HepG2 (cell line): ENCODE results near the gene EEF2. TPM values are rescaled to one million over a fixed set of nuclear protein-coding genes. Genes with fewer than 3 reads are reported as not detected.

Experiments used
- ATAC-seq: fragments of 200-7000 bp; cut with Tn5 transposase; 3 replicates; pipeline ENCODE4 v1.9.1; 2020; ENCODE audit warnings: mild to moderate bottlenecking, moderate library complexity
- BruUV-seq: library from RNA; stranded (reverse); fragments of 400-500 nt; replicated peaks from 2 replicates; lab custom pipeline; 2021; lab: Mats Ljungman, UMichigan
- CTCF ChIA-PET: fragments of 300-600 bp; formaldehyde crosslinking; extraction: SDS; loops from one replicate; lab custom pipeline; 2021; ENCODE audit warnings: low total read pairs, inconsistent platforms, low intra/inter-chr PET ratio; lab: Yijun Ruan, JAX
- POLR2A ChIA-PET: fragments of 350-600 bp; sonication (Branson Sonifier 250); formaldehyde crosslinking; loops from one replicate; lab custom pipeline; 2020; ENCODE audit warnings: antibody characterized with exemption, inconsistent platforms; lab: Yijun Ruan, JAX
- DNase-seq: peaks from one replicate; pipeline ENCODE4 v3.0.0-alpha.2; 2015; ENCODE audit warnings: low spot score
- FAIRE-seq: peaks from 3 replicates; lab custom pipeline; 2011; peaks lifted over from hg19 to GRCh38; lab: Jason Lieb, UNC
- H2AFZ ChIP-seq: one replicate; pipeline ENCODE4 v1.6.1; 2011; ENCODE audit warnings: low read length, inconsistent platforms
- H3K27ac ChIP-seq: fragments of 300-600 bp; 3 replicates; pipeline ENCODE4 v1.8.0; 2011; ENCODE audit warnings: mixed run types, mild to moderate bottlenecking, mixed read lengths, low read length, inconsistent platforms; ENCODE audit not compliant: insufficient read depth; ENCODE audit errors: extremely low read length
- H3K27me3 ChIP-seq, 2 experiments: fragments of 200-600 bp in 1 of 2; 2 replicates in 1 of 2; 3 replicates in 1 of 2; pipeline versions ENCODE4 v1.6.0 to v1.8.0; 2011; ENCODE audit warnings: low read length in 2 of 2, mild to moderate bottlenecking in 2 of 2, moderate library complexity in 2 of 2, inconsistent platforms in 1 of 2; ENCODE audit not compliant: insufficient read depth in 2 of 2, control insufficient read depth in 1 of 2
- H3K36me3 ChIP-seq, 2 experiments: fragments of 200-600 bp in 1 of 2; replicated peaks in 1 of 2; 2 replicates in 1 of 2; 3 replicates in 1 of 2; pipeline versions ENCODE4 v1.5.1 to v1.8.0; 2011; ENCODE audit warnings: low read length in 2 of 2, inconsistent platforms in 1 of 2; ENCODE audit not compliant: insufficient read depth in 2 of 2, control insufficient read depth in 1 of 2
- H3K4me1 ChIP-seq: 2 replicates; pipeline ENCODE4 v1.5.1; 2012; ENCODE audit warnings: low read length, inconsistent platforms; ENCODE audit not compliant: insufficient read depth
- H3K4me2 ChIP-seq: 2 replicates; pipeline ENCODE4 v1.6.0; 2011; ENCODE audit warnings: low read depth, low read length, inconsistent platforms
- H3K4me3 ChIP-seq, 3 experiments: fragments of 200-600 bp in 1 of 3; sonication (generic), shearing (Covaris generic) in 1 of 3; replicated peaks in 1 of 3; 2 replicates each; pipeline ENCODE4 v1.5.1; 2011 to 2016; ENCODE audit warnings: low read length in 3 of 3, inconsistent platforms in 2 of 3, low read depth in 2 of 3, mild to moderate bottlenecking in 2 of 3, control low read depth in 1 of 3, mixed read lengths in 1 of 3; ENCODE audit not compliant: insufficient read depth in 1 of 3
- H3K79me2 ChIP-seq: one replicate; pipeline ENCODE4 v1.6.1; 2011; ENCODE audit warnings: low read length, inconsistent platforms; ENCODE audit not compliant: insufficient read depth
- H3K9ac ChIP-seq: 2 replicates; pipeline ENCODE4 v1.6.0; 2011; ENCODE audit warnings: mild to moderate bottlenecking, low read depth, low read length, inconsistent platforms; ENCODE audit not compliant: insufficient read depth
- H3K9me3 ChIP-seq: 2 replicates; pipeline ENCODE4 v1.5.1; 2012; ENCODE audit warnings: mild to moderate bottlenecking, low read length
- H4K20me1 ChIP-seq: 2 replicates; pipeline ENCODE4 v1.6.0; 2011; ENCODE audit warnings: inconsistent platforms, mild to moderate bottlenecking, low read length, moderate library complexity; ENCODE audit not compliant: insufficient read depth
- AGO2 ChIP-seq: fragments of 200-400 bp; formaldehyde crosslinking; optimal IDR thresholded peaks from 2 replicates; pipeline ENCODE3; 2017; ENCODE audit warnings: mild to moderate bottlenecking, low read depth, low read length, moderate library complexity
- AKAP8 ChIP-seq: sonication (generic); formaldehyde crosslinking; IDR thresholded peaks from 2 replicates; pipeline ENCODE4 v1.5.1; 2020; ENCODE audit warnings: mild to moderate bottlenecking, missing genetic modification reagents
- ATF5 ChIP-seq: sonication (generic); formaldehyde crosslinking; IDR thresholded peaks from 2 replicates; pipeline ENCODE4 v1.4.0; 2020; ENCODE audit warnings: mild to moderate bottlenecking, low read depth, missing genetic modification reagents
- EEA1 ChIP-seq: sonication (generic); formaldehyde crosslinking; IDR thresholded peaks from 2 replicates; pipeline ENCODE4 v1.5.1; 2020; ENCODE audit warnings: mild to moderate bottlenecking, missing genetic modification reagents, borderline replicate concordance
- ELF1 ChIP-seq: sonication (generic); formaldehyde crosslinking; IDR thresholded peaks from 2 replicates; pipeline ENCODE4 v1.4.0; 2020; ENCODE audit warnings: missing genetic modification reagents
- MTA1 ChIP-seq: sonication (generic); formaldehyde crosslinking; IDR thresholded peaks from 2 replicates; pipeline ENCODE4 v1.4.0; 2020; ENCODE audit warnings: missing genetic modification reagents, mild to moderate bottlenecking, borderline replicate concordance
- NFE2 ChIP-seq: sonication (generic); formaldehyde crosslinking; IDR thresholded peaks from 2 replicates; pipeline ENCODE4 v1.4.0; 2020; ENCODE audit warnings: missing genetic modification reagents
- NKX3-1 ChIP-seq: sonication (generic); formaldehyde crosslinking; IDR thresholded peaks from 2 replicates; pipeline ENCODE4 v1.5.0; 2020; ENCODE audit warnings: missing genetic modification reagents
- PPARG ChIP-seq: conservative IDR thresholded peaks from 2 replicates; pipeline ENCODE4 v1.6.1; 2016; ENCODE audit warnings: missing biosample characterization, missing genetic modification reagents
- REXO4 ChIP-seq: sonication (generic); formaldehyde crosslinking; IDR thresholded peaks from 2 replicates; pipeline ENCODE4 v1.8.0; 2022; ENCODE audit warnings: missing genetic modification reagents, mild to moderate bottlenecking, borderline replicate concordance
- STAG1 ChIP-seq: sonication (generic); formaldehyde crosslinking; IDR thresholded peaks from 2 replicates; pipeline ENCODE4 v1.4.0; 2020; ENCODE audit warnings: missing genetic modification reagents
- TGIF2 ChIP-seq: IDR thresholded peaks from 2 replicates; pipeline ENCODE4 v1.6.1; 2016; ENCODE audit warnings: control low read depth, missing compliant biosample characterization
- ZBTB34 ChIP-seq: sonication (generic); formaldehyde crosslinking; IDR thresholded peaks from 2 replicates; pipeline ENCODE4 v1.8.0; 2022; ENCODE audit warnings: mild to moderate bottlenecking, missing genetic modification reagents
- ZNF546 ChIP-seq: sonication (generic); formaldehyde crosslinking; conservative IDR thresholded peaks from 2 replicates; pipeline ENCODE4 v1.8.1; 2023; ENCODE audit warnings: mild to moderate bottlenecking, missing genetic modification reagents
- ZNF572 ChIP-seq: sonication (generic); formaldehyde crosslinking; IDR thresholded peaks from 2 replicates; pipeline ENCODE4 v1.5.1; 2020; ENCODE audit warnings: mild to moderate bottlenecking, missing genetic modification reagents
- ZNF720 ChIP-seq: sonication (generic); formaldehyde crosslinking; IDR thresholded peaks from 2 replicates; pipeline ENCODE4 v1.4.0; 2020; ENCODE audit warnings: missing genetic modification reagents
- WGBS: methylation state at CpG from one replicate; pipeline ENCODE4 v1.1.6; 2017; ENCODE audit warnings: low lambda C conversion rate; 5-methylcytosine and 5-hydroxymethylcytosine counted together
- in situ Hi-C: cut with HindIII; loops from 2 replicates; pipeline ENCODE4 v1.10.0; 2017; ENCODE audit warnings: low pct_unique_long_range_greater_than_20kb; ENCODE audit not compliant: extremely low pct_ligation_motif_present
- intact Hi-C: fragments of 100-400 bp; cut with micrococcal nuclease; formaldehyde crosslinking; loops from one replicate; pipeline ENCODE4 v1.10.0; 2022; ENCODE audit not compliant: unreplicated experiment
- polyA plus RNA-seq, 8 experiments: library from polyadenylated mRNA; depleted of rRNA in 3 of 8; stranded (reverse) in 7 of 8; unstranded in 1 of 8; fragments of >200 nt; fragmentation: Illumina TruSeq in 4 of 8; extraction: Trizol in 4 of 8; gene quantifications; 2 replicates each; pipeline versions ENCODE4 v1.2.1 to v1.2.3, GENCODE V29; 2011 to 2016; ENCODE audit warnings: low read depth in 4 of 8, missing spikeins in 1 of 8, mixed read lengths in 1 of 8; ENCODE audit not compliant: insufficient read depth in 1 of 8
- total RNA-seq, 5 experiments: library from RNA; depleted of rRNA; stranded (reverse); fragments of >200 nt; fragmentation: Illumina TruSeq; extraction: Trizol; gene quantifications; 2 replicates each; pipeline ENCODE4 v1.2.3, GENCODE V29; 2016; ENCODE audit warnings: low read depth in 1 of 5

The EEF2 gene
- total and polyA plus RNA-seq, 2 of the 13 experiments (the other 11 are each of a cell fraction or from before 2014, with no cell fraction given), result 1,441 to 1,777 TPM

GRCh38 chr19:4029247-4029614 is 44.0 kb upstream of the EEF2 start:
- no TSS peak for BruUV-seq
- H3K79me2 ChIP-seq, result no peaks in the 10 kb centered on the region
- intact Hi-C loops (no loop called here), in situ Hi-C loops (no loop called here)
- no peaks in the 10 kb centered on the region for H3K9me3 ChIP-seq
- DNase-seq, result no peak
- ATAC-seq, result no peak
- H2AFZ ChIP-seq, result no peak overlapping the region
- no peak overlapping the region for H3K4me3 ChIP-seq
- POLR2A ChIA-PET, result no interaction called here
- no peak overlapping the region for H3K27ac ChIP-seq
- H3K4me2 ChIP-seq, result no peak overlapping the region
- peaks cover 10 to 24% of the 10 kb centered on the region in 2 experiments; a peak in 4 of 5 replicates for H3K36me3 ChIP-seq
- H3K4me1 ChIP-seq, result no peaks in the 10 kb centered on the region
- no peak for FAIRE-seq
- no peaks in the 10 kb centered on the region for H3K27me3 ChIP-seq
- WGBS, result 96% methylated on average over 16 of the region's 18 CpGs
- H3K9ac ChIP-seq, result no peak overlapping the region
- no peaks in the 10 kb centered on the region for H4K20me1 ChIP-seq
- CTCF ChIA-PET, result no interaction called here
- TF ChIP-seq AGO2, result peak; percentile 68
- no peak for TF ChIP-seq MTA1 (CRISPR knock-in tag)

- intact Hi-C loops (no loop called here), in situ Hi-C loops (no loop called here)
- H3K79me2 ChIP-seq, result no peaks in the 10 kb centered on the region
- 98% methylated on average over 25 of the region's 48 CpGs for WGBS
- H3K36me3 ChIP-seq, result peaks cover 10 to 30% of the 10 kb centered on the region in 2 experiments; a peak in 4 of 5 replicates
- ATAC-seq (no peak), DNase-seq (no peak), FAIRE-seq (no peak)
- H3K9ac ChIP-seq, result no peak overlapping the region
- TF ChIP-seq EEA1 (CRISPR knock-in tag) (no peak), ATF5 (CRISPR knock-in tag) (no peak), ZNF720 (CRISPR knock-in tag) (no peak), TGIF2 (no peak), ZNF572 (CRISPR knock-in tag) (no peak), NKX3-1 (no peak), ELF1 (CRISPR knock-in tag) (no peak), STAG1 (CRISPR knock-in tag) (no peak), NFE2 (no peak), AKAP8 (CRISPR knock-in tag) (no peak), REXO4 (no peak), ZNF546 (no peak), PPARG (CRISPR knock-in tag) (no peak), ZBTB34 (CRISPR knock-in tag) (no peak)
- H3K9me3 ChIP-seq, result no peaks in the 10 kb centered on the region
- no TSS peak for BruUV-seq
- no peak overlapping the region for H3K4me2 ChIP-seq
- CTCF ChIA-PET, result no interaction called here
- no peak overlapping the region for H3K4me3 ChIP-seq
- POLR2A ChIA-PET, result no interaction called here
- H3K4me1 ChIP-seq, result no peaks in the 10 kb centered on the region
- no peak overlapping the region for H2AFZ ChIP-seq
- no peaks in the 10 kb centered on the region for H3K27me3 ChIP-seq
- H3K27ac ChIP-seq, result no peak overlapping the region
- H4K20me1 ChIP-seq, result no peaks in the 10 kb centered on the region
These were observed 43.3 kb upstream of the EEF2 start for GRCh38 chr19:4028334-4029246.
